Caco-2 (cell line): ENCODE measurements around the gene ZNF207. TPM values are rescaled to one million over a fixed set of nuclear protein-coding genes. Genes with fewer than 3 reads are reported as not detected.

Experiments
- BruUV-seq: library from RNA; stranded (reverse); fragments of 400-500 nt; replicated peaks from 2 replicates; lab custom pipeline; 2021; lab: Mats Ljungman, UMichigan
- CTCF ChIA-PET: fragments of 300-600 bp; sonication (Branson Sonifier 250); formaldehyde crosslinking; loops from one replicate; lab custom pipeline; 2022; ENCODE audit warnings: antibody characterized with exemption; lab: Charles Lee
- POLR2A ChIA-PET: fragments of 300-600 bp; sonication (Branson Sonifier 250); formaldehyde crosslinking; loops from one replicate; lab custom pipeline; 2022; ENCODE audit warnings: antibody characterized with exemption; lab: Charles Lee
- DNase-seq, 2 experiments: peaks; one replicate each; pipeline versions ENCODE4 v3.0.0 to v3.0.0-alpha.2; 2020 to 2022
- H3K27me3 ChIP-seq: replicated peaks from 2 replicates; pipeline ENCODE4 v1.6.0; 2011; ENCODE audit warnings: low read length; ENCODE audit not compliant: control insufficient read depth, insufficient read depth
- H3K36me3 ChIP-seq: 2 replicates; pipeline ENCODE4 v1.5.1; 2011; ENCODE audit warnings: low read length; ENCODE audit not compliant: control insufficient read depth, insufficient read depth
- H3K4me1 ChIP-seq: fragments of 250-450 bp; sonication (Bioruptor Pico); 2 replicates; pipeline ENCODE4 v1.5.1; 2020; ENCODE audit warnings: mild to moderate bottlenecking
- H3K4me3 ChIP-seq: 2 replicates; pipeline ENCODE4 v1.5.1; 2011; ENCODE audit warnings: low read depth, mild to moderate bottlenecking, control low read depth, low read length
- H3K9me3 ChIP-seq: fragments of 250-450 bp; sonication (Bioruptor Pico); 2 replicates; pipeline ENCODE4 v1.5.1; 2020; ENCODE audit warnings: mild to moderate bottlenecking, moderate library complexity
- H3K27ac Mint-ChIP-seq: one replicate; pipeline ENCODE4 v1.8.0; 2022; ENCODE audit warnings: mixed read lengths; ENCODE audit not compliant: unreplicated experiment
- H3K27me3 Mint-ChIP-seq: one replicate; pipeline ENCODE4 v1.8.0; 2022; ENCODE audit warnings: mixed read lengths; ENCODE audit not compliant: insufficient read depth, unreplicated experiment
- H3K36me3 Mint-ChIP-seq: one replicate; pipeline ENCODE4 v1.8.0; 2022; ENCODE audit warnings: mild to moderate bottlenecking, mixed read lengths; ENCODE audit not compliant: insufficient read depth, unreplicated experiment
- H3K4me1 Mint-ChIP-seq: one replicate; pipeline ENCODE4 v1.8.0; 2022; ENCODE audit warnings: low read depth, mixed read lengths; ENCODE audit not compliant: unreplicated experiment
- H3K4me3 Mint-ChIP-seq: one replicate; pipeline ENCODE4 v1.8.0; 2022; ENCODE audit warnings: mild to moderate bottlenecking, moderate library complexity, mixed read lengths; ENCODE audit not compliant: unreplicated experiment
- H3K9me3 Mint-ChIP-seq: one replicate; pipeline ENCODE4 v1.8.0; 2022; ENCODE audit warnings: mixed read lengths; ENCODE audit not compliant: unreplicated experiment
- intact Hi-C: fragments of 100-400 bp; cut with micrococcal nuclease; formaldehyde crosslinking; loops from one replicate; pipeline ENCODE4 v1.10.0; 2022; ENCODE audit not compliant: unreplicated experiment
- total RNA-seq: library from RNA; stranded (reverse); gene quantifications from 2 replicates; pipeline ENCODE4 v1.2.3, GENCODE V29; 2022
- TF ChIP-seq, protein P1 (sequence below), 2 experiments: fragments of 200-600 bp in 1 of 2; IDR thresholded peaks; 1 replicate in 1 of 2; 2 replicates in 1 of 2; pipeline versions ENCODE4 v1.5.1 to v1.8.0; 2011 to 2022; ENCODE audit warnings: antibody characterized with exemption in 1 of 2, control low read depth in 1 of 2, inconsistent platforms in 1 of 2, low read depth in 1 of 2, low read length in 1 of 2, mild to moderate bottlenecking in 1 of 2, moderate library complexity in 1 of 2; ENCODE audit not compliant: insufficient read depth in 1 of 2, severe bottlenecking in 1 of 2, unreplicated experiment in 1 of 2

The ZNF207 gene
- total RNA-seq, 1 experiment from 2014 or later, result 211 TPM

DNA sequence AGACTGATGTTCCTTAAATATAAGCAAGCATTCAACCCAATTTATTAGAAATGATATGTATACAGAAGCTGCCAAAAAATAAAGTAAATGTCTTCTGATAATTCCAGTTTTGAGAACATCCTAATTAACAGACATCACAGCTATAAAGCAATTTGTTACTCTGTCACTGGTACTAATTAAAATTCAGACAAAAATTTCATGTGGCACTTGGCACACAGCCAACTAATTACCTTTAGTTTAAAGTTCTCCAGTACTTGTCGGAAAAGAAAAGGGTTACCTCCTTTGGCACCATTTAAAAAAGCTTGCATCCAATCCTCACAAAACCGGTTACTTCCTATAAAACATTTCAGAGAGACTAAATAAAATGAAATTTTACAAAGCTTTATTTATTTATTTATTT lies 16.8 kb upstream of the ZNF207 start:
- TF ChIP-seq, protein P1, sequence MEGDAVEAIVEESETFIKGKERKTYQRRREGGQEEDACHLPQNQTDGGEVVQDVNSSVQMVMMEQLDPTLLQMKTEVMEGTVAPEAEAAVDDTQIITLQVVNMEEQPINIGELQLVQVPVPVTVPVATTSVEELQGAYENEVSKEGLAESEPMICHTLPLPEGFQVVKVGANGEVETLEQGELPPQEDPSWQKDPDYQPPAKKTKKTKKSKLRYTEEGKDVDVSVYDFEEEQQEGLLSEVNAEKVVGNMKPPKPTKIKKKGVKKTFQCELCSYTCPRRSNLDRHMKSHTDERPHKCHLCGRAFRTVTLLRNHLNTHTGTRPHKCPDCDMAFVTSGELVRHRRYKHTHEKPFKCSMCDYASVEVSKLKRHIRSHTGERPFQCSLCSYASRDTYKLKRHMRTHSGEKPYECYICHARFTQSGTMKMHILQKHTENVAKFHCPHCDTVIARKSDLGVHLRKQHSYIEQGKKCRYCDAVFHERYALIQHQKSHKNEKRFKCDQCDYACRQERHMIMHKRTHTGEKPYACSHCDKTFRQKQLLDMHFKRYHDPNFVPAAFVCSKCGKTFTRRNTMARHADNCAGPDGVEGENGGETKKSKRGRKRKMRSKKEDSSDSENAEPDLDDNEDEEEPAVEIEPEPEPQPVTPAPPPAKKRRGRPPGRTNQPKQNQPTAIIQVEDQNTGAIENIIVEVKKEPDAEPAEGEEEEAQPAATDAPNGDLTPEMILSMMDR (IDR thresholded peaks at IDR 0.05; ENCODE audit: insufficient read depth in 1 of 2, low read depth in 1 of 2, low read length in 1 of 2, severe bottlenecking in 1 of 2, unreplicated experiment in 1 of 2), result no peak
- intact Hi-C loops, result no loop called here
- H3K36me3 ChIP-seq, result no peaks in the 10 kb centered on the region
- CTCF ChIA-PET, result interaction anchor here (1.2 kb wide), 1 partner anchor 80 kb away, joined by 3 read pairs; no protein-coding TSS in a partner anchor
- no peaks in the 10 kb centered on the region for H3K36me3 Mint-ChIP-seq
- no peak overlapping the region for H3K4me3 Mint-ChIP-seq
- no peaks in the 10 kb centered on the region for H3K9me3 Mint-ChIP-seq
- no peaks in the 10 kb centered on the region for H3K27me3 ChIP-seq
- POLR2A ChIA-PET, result no interaction called here
- no peaks in the 10 kb centered on the region for H3K4me1 ChIP-seq
- no peak for DNase-seq
- no peaks in the 10 kb centered on the region for H3K4me1 Mint-ChIP-seq
- no peak overlapping the region for H3K4me3 ChIP-seq
- BruUV-seq, result no TSS peak
- no peak overlapping the region for H3K27ac Mint-ChIP-seq
- H3K9me3 ChIP-seq, result no peaks in the 10 kb centered on the region
- no peaks in the 10 kb centered on the region for H3K27me3 Mint-ChIP-seq

DNA sequence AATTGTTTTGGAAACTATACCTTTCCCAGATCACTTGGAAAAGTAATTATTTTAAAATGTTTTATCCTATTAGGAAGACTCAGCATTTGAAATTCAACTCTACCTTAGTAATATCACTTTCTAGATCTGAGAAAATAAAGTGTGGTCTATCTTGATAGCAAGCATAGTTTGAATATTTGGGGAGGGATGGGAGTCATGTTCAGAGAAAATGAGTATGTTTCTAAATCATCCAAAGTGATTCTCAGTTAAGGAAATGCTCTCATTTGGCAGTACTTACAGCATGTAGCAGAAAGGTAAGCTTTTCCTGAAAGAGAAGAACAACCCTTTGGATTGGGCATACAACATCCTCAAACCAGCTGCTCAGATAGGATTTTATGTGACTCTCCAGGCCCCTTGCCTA lies 14.9 kb upstream of the ZNF207 start:
- Histone ChIP-seq H3K36me3 (no peaks in the 10 kb centered on the region), H3K4me1 (no peaks in the 10 kb centered on the region), H3K9me3 (no peaks in the 10 kb centered on the region), H3K27me3 (no peaks in the 10 kb centered on the region), H3K4me3 (no peak overlapping the region)
- BruUV-seq, result no TSS peak
- no peak overlapping the region for H3K27ac Mint-ChIP-seq
- H3K4me1 Mint-ChIP-seq, result no peaks in the 10 kb centered on the region
- CTCF ChIA-PET, result no interaction called here
- DNase-seq, result no peak
- no peaks in the 10 kb centered on the region for H3K9me3 Mint-ChIP-seq
- no peaks in the 10 kb centered on the region for H3K27me3 Mint-ChIP-seq
- no peaks in the 10 kb centered on the region for H3K36me3 Mint-ChIP-seq
- no peak overlapping the region for H3K4me3 Mint-ChIP-seq
- TF ChIP-seq, protein P1 (IDR thresholded peaks at IDR 0.05; ENCODE audit: insufficient read depth in 1 of 2, low read depth in 1 of 2, low read length in 1 of 2, severe bottlenecking in 1 of 2, unreplicated experiment in 1 of 2), result no peak
- POLR2A ChIA-PET, result no interaction called here
- intact Hi-C loops, result no loop called here

DNA sequence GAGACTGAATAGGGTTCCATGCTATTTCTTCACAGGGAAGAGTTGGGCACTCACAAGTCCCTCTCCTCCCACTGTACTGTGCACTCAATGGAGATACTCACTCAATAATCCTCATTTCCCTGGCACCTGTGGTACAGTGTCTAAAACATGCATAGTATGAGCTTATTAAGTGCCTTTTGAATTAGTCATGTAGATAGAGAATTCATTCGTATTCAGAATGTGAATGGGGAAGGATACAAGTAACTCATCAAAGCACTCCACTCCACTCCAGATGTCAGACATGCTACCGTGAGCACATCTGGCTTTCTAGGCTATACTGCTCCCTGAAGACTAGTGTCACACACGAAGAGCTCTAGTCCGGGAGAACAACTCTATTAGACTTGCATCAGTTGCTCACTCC lies 14.3 kb upstream of the ZNF207 start:
- H3K9me3 Mint-ChIP-seq, result no peaks in the 10 kb centered on the region
- no peaks in the 10 kb centered on the region for H3K27me3 Mint-ChIP-seq
- CTCF ChIA-PET, result no interaction called here
- Histone ChIP-seq H3K4me3 (no peak overlapping the region), H3K27me3 (no peaks in the 10 kb centered on the region), H3K4me1 (0 out of 2 replicates have a peak, but pooled peaks cover under 1% of the 10 kb centered on the region), H3K9me3 (no peaks in the 10 kb centered on the region), H3K36me3 (no peaks in the 10 kb centered on the region)
- no peak for DNase-seq
- H3K27ac Mint-ChIP-seq, result no peak overlapping the region
- no peak overlapping the region for H3K4me3 Mint-ChIP-seq
- H3K36me3 Mint-ChIP-seq, result no peaks in the 10 kb centered on the region
- intact Hi-C loops, result no loop called here
- TF ChIP-seq, protein P1 (IDR thresholded peaks at IDR 0.05; ENCODE audit: insufficient read depth in 1 of 2, low read depth in 1 of 2, low read length in 1 of 2, severe bottlenecking in 1 of 2, unreplicated experiment in 1 of 2), result no peak
- BruUV-seq, result no TSS peak
- H3K4me1 Mint-ChIP-seq, result peaks cover under 1% of the 10 kb centered on the region
- POLR2A ChIA-PET, result no interaction called here
